Activated CD8-positive, alpha-beta memory T cell treated with anti-CD3 and anti-CD28 coated beads for 48 hours (primary cell): ENCODE results near the gene ARAP2.

Source experiments
- DNase-seq, 3 experiments: peaks; one replicate each; pipeline ENCODE4 v3.0.0-alpha.2; 2020; ENCODE audit warnings: low read depth in 2 of 3, low spot score in 2 of 3

The ARAP2 gene

DNA sequence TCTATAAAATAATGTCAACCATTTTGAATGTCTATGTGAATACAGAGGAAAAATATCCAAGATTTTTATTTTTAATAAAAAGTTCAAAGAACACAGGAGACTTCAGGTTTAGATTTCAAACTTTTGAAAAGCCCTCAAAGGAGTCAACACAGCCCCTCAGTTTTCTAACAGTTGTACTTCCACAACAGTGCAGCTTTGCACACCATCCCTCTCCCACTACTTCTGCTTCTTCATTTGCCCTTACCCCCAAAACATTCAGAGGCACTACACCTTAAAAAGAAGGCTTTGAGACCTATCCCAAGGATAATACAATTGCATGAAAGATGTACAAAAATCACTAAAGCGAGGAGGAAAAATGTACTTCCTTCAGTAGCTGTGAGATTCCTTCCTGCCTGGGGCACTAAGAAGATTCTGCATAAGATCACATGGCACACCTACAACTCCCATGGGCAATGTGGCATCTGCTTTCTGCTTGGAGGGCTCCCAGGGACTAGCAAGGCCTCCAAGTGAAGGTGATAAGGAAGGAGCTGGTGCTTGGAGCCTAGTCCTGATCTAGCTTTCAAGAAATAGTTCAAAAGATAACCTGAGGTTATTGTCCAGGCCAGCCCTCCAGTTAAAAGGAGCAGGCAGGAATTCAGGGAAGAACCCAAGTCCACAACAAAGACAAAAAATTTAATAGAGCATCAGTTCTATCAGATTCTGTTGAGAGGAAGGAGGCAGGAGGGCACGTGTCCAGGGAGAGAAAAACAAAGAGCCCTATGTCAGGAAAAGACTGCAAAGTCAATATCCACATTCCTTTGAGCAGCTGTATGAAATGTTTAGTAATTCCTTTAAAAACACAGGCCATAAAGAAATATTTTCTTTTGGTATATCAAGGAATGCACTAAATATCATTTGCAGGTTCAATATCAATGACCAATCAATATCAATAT is 19.1 kb downstream of the ARAP2 start:
- no peak for DNase-seq

DNA sequence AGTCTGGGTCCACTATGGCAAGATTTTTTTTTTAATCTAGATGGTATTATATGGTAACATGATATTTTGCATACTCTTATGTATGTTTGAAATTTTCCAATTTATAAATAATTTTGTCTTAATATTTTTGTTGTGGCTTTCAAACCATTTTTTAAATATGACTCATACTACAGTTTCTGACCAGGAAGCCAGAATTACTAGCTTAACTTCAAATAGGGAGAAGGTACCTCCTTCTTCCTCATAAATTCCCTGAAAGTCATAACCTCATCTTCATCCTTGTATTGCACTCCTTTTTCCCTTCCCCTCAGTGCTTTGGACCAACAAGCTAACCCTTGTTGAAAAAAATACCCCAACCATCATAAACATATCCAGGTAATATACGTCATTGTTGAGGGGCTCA is 21.6 kb downstream of the ARAP2 start:
- no peak for DNase-seq

DNA sequence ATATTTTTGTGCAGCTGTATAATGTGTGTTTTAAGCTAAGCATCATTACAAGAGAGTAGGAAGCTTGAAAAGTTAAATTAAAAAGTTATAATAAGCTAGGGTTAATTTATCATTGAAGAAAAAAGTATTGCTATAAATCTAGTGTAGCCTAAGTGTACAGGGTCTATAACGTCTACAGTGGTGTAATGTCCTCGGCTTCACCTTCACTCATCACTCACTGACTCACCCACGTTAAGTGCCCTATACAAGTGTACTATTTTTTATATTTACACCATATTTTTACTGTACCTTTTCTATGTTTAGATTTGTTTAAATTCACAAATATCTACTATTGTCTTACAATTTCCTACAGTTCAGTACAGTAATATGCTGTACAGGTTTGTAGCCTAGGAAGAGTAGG is 23.5 kb downstream of the ARAP2 start:
- no peak for DNase-seq

- no peak for DNase-seq
Observed at GRCh38 chr4:36218121-36218520, 26.2 kb downstream of the ARAP2 start.

GRCh38 chr4:36215627-36216026 is 28.7 kb downstream of the ARAP2 start:
- no peak for DNase-seq

- DNase-seq, result no peak
Observed at GRCh38 chr4:36214735-36215485, 29.4 kb downstream of the ARAP2 start.

GRCh38 chr4:36213977-36214376 is 30.3 kb downstream of the ARAP2 start:
- no peak for DNase-seq

DNA sequence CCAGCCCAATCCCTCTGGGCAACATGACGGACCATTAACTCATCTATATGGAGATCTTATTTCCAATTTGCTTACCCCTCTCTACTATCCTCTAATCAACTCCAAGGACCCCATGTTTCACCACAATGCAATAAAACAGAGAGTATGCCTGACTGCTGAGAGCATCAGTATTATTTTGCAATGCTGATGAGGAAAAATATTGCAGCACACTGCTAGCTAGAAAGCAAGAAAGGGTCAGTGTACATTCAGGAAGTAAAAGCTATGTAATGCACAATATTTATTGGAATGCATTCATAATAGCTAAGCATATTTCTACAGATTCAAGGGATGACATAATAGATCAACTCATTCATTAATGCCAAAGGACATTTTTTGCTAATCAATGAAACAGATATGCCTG is 33.2 kb downstream of the ARAP2 start:
- no peak for DNase-seq

DNA sequence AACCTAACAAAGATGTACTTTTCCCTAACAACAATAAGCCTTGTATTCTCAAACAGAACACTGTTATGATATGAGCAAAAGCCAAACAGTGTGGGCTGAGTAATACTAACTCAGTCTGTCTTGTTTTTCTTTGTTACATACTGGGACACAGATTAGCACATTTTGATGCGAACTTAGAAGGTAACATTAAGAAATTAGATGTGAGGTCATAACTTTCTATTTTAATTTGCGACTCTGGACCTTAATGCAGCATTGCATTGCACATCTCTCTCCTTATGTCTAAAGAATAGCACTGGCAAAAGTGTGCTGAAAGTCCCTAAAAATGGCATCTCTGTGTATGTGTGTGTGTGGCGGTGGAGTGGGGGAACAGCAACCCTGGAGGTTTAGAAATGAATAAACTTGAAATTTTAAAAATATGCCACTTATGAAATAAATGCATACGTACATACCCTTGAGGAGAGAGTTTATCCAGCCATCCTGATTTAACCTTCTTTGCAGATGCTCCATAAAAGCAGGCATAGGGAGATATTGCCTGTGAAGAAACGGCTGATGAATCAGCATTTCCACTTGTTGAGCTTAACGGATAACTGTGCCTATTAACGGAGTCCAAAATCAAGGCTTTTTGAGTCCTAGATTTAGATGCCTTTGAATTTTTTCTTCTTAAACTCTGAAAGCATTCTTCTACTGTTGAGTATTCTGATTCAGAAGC is 34.2 kb downstream of the ARAP2 start:
- no peak for DNase-seq

DNA sequence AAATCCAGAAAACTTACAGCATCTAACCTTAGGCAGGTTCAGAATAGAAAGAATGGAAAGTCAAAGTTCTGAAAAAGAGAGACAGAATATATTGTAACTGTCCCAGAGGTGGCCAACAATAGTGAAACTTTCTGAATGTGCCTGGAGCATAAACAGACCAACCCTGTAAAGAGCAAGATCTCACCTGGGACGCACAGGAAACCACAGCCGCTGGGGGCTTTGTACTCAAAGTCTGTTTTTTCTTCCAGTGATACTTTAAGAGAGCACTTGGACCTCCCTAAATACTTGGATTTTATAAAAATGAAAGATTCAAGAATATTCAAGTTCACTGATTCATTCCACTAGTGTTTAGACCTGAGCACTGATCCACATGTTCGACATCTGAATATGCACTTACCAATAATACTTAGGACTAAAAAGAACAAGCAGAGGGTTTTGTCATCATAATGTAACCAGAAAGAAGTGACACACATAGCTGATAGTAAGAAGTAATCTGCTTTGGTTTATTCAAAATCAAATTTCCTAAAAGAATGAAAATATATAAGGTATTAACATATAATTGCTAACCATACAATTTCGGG is 35.3 kb downstream of the ARAP2 start:
- no peak for DNase-seq

GRCh38 chr4:36207831-36208520 is 36.3 kb downstream of the ARAP2 start:
- no peak for DNase-seq

GRCh38 chr4:36207367-36207766 is 36.9 kb downstream of the ARAP2 start:
- no peak for DNase-seq

DNA sequence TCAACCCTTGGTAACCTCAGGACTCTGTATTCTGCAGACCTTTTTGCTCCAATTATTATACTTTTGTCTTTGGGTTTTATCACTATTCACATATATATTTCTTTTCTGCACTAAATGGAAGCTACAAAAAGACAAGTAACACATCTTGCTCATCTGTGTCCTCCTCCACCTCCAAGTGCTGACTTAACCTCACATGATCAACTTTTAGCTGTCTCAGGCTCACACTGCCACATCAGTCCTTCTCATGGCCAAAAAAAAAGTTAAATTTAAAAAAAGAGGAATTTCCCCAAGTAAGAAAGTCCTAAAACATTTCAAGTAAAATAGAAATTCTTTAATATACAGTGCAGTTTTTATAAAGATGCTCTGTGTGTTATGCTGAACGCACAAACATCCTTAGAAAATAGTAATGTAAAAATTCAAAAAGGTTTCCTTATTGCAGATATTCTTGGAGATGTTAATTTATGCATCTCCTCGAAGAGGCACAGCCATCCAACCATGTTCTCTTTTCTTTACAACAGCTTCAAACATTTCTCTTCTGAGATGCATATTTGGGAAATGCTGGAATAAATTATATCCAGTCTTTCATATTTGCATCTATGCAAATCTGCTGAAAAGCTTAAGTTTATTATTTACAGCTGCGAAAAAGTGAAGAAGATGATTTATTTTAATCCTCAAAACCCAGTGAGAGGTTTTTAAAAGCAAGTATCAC is 37.6 kb downstream of the ARAP2 start:
- DNase-seq, result no peak

DNA sequence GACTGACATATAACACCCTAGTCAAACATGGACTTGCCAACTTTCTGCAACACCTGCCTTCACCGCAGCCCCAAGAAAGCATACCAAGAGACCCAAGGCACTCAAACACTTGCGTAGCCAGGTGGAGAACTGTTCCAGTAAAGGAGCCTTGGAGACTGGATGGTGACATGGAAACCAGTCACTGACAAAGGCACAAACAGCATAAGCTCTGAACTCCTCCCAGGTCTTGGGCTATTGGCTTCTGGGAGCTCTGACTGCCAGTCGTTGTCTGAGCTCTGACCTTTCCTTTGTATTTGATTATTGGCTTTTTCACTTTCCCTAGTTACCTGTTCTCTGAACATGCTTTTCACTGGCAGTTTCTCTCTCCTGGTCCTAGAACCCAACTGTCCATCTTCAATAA is 38.3 kb downstream of the ARAP2 start:
- no peak for DNase-seq

DNA sequence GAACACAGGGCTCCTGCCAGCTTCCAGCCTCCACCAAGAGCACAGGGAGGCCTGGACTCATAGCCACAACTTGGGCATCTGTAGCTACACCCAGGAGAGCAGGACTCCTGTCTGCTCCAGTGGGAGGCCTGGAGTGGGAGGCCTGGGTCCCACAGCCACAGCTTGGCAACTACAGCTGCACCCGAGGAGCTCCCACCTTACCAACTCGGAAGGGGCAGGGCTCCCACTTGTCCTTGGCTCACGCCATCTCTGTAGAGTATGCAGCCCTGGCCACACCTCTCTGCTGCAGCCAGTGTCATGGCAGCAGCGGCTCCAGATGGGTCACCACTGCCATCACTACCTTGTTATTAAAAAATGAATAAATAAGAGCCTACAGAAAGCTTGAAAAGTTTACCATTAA is 45.5 kb downstream of the ARAP2 start:
- DNase-seq, result no peak

- no peak for DNase-seq
Observed at GRCh38 chr4:36198068-36198808, 46.1 kb downstream of the ARAP2 start.

DNA sequence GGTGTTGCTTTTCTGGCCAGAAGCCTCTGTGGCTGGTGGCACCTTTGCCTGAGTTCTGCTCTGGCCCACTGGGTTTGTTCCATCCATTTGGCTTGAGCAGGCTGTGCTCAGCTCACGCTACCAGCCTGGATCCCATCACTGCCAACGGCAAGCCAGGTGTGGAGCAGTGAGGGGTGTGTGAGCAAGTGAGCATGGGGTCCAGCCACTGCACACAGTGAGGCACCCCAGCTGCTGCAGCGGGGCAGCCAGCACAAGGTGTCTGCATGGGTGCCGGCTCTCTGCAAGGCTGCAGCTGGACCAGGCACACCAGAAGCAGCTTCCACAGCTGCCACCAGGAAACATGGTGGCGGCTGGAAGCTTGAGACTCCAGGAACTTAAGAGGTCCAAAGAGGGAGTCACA is 46.8 kb downstream of the ARAP2 start:
- no peak for DNase-seq

DNA sequence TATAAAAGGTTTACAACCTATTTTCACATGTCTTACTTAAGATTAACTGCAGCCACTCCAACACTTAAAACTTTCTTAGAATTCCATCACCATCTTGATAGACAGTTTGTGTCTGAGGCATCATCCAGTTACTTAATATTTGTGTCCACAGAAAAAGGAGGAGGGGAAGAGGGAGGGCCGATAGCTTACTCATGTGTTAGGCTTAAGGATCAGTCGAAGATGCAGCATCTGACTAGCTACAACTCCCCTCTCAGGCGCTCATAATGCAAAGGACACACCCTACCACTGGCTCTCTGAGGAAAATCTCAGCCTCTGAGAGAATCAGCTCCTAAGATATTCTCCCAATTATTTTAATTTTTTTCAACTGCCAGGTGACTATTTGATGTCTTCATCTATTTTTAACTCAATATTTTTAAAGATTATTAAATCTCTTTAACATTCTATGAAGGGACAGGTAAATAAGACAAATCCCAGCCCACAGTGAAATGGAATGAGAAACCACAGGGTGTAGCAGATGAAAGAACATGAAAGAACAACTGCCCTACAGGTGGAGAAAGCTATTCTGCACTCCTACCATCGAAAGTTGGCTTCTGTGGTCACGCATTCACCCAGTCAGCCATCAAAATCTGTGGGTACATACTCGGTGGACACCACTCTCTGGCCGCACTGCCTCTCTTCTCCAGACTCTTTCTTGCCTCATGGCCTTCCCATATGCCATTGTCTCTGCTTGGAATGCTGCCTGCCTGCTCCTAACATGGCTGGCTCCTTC is 48.0 kb downstream of the ARAP2 start:
- DNase-seq, result no peak

DNA sequence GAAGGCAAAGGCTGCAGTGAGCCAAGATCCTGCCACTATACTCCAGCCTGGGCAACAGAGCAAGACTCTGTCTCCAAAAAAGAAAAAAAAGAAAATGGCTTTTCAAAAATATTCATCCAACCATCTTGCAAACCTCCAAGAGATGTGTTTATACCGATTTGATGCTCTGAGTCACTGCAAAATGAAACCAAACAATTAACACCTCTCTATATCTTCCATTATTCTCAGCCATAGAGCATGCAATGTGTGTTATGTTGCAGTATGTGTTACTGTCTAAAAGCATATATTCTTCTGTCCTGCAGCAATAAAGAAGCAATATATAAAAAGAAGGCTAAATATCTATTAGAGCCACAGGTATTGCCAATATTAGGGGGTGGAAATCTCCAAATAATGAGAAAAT is 51.4 kb downstream of the ARAP2 start:
- no peak for DNase-seq
